22Rv1 (cell line): ENCODE measurements around the gene PLA2G4D.

Experiments used
- H3K27ac ChIP-seq: fragments of 450-650 bp; 2 replicates; pipeline ENCODE4 v1.5.1; 2017
- ZFX ChIP-seq: fragments of 450-650 bp; IDR thresholded peaks from 2 replicates; pipeline ENCODE4 v1.6.1; 2017; ENCODE audit warnings: antibody characterized with exemption, borderline replicate concordance
- TF ChIP-seq, protein P1 (sequence below): fragments of 450-650 bp; IDR thresholded peaks from 2 replicates; pipeline ENCODE4 v1.5.1; 2017; ENCODE audit warnings: mild to moderate bottlenecking

The PLA2G4D gene

DNA sequence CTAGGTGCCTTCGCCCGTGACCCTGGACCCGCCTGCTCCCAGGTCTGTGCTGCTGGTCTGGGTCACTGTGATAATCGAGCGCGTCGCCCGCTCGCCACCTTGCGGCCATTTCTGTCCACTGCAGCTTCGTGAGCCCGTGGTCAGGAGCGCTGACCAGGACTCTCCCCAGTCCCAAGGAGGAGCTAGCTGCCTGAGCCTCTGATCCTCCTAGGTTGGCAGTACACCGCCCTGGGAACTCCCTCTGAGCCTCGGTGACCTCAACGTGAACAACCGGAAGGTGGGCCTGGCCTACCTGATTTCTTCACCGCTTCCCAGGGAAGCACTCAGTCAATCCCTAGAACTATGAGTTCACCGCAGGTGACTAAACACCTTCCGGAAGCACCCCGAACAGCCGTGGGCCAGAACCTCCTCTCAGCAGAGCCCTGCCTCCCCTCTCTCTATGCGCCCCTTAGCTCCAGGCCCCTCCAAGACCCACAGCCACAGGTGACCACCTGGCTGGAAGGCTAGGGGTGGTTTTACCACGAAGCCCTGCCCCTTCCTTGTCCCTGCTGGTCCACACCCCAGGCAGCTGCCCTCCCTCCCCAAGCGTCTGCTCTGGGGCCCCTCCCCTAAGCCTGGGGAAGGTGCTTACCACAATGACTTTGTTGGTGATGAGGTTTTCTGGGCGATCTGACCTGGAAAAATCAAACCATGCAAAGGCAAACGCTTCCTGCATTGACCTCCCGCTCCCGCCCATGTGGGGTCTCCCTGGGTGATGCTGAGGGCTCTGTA is 9.7 kb downstream of the PLA2G4D start:
- TF ChIP-seq ZFX, result no peak
- TF ChIP-seq, protein P1, sequence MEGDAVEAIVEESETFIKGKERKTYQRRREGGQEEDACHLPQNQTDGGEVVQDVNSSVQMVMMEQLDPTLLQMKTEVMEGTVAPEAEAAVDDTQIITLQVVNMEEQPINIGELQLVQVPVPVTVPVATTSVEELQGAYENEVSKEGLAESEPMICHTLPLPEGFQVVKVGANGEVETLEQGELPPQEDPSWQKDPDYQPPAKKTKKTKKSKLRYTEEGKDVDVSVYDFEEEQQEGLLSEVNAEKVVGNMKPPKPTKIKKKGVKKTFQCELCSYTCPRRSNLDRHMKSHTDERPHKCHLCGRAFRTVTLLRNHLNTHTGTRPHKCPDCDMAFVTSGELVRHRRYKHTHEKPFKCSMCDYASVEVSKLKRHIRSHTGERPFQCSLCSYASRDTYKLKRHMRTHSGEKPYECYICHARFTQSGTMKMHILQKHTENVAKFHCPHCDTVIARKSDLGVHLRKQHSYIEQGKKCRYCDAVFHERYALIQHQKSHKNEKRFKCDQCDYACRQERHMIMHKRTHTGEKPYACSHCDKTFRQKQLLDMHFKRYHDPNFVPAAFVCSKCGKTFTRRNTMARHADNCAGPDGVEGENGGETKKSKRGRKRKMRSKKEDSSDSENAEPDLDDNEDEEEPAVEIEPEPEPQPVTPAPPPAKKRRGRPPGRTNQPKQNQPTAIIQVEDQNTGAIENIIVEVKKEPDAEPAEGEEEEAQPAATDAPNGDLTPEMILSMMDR, result peak; percentile 97
- H3K27ac ChIP-seq, result no peak overlapping the region

- no peak overlapping the region for H3K27ac ChIP-seq
- no peak for TF ChIP-seq ZFX
- TF ChIP-seq, protein P1, result no peak
These were observed 10.4 kb downstream of the PLA2G4D start for GRCh38 chr15:42083916-42084315.

DNA sequence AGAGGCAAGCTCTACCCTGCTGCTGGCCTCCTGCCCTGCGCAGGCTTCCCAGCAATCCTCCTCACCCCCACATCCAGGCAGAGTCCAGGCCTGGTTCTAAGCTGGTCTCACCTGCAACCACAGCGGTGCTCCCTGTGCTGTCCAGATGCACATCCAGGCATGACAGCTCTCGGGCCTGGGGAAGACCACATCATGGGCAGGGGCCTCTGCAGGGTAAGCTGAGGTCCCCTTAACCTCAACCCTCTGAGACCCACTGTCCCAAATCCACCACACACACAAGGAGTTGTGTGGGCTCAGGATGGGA is 10.8 kb downstream of the PLA2G4D start:
- TF ChIP-seq, protein P1, result no peak
- no peak for TF ChIP-seq ZFX

GRCh38 chr15:42082823-42083604 is 11.3 kb downstream of the PLA2G4D start:
- H3K27ac ChIP-seq, result no peak overlapping the region
- TF ChIP-seq, protein P1, result no peak
- no peak for TF ChIP-seq ZFX

More for the DNA sequence above, 10.8 kb downstream of the PLA2G4D start:
- H3K27ac ChIP-seq, result no peak overlapping the region

DNA sequence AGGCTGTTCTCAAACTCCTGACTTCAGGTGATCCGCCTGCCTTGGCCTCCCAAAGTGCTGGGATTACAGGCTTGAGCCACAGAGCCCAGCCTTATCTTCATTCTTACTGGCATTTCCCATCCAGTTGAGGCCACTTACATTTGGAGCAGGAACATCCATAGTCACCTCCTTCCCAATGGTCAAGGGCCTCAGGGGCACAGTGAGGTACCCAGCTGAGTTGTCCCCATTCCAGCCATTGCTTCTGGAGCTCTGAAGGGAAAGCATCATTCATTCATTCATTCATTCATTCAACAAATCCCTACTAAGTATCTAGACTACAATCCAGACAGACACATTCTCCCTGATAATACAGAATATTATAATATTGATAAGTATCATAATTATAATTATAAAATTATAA is 12.2 kb downstream of the PLA2G4D start:
- no peak overlapping the region for H3K27ac ChIP-seq
- TF ChIP-seq ZFX, result no peak
- TF ChIP-seq, protein P1, result no peak

- no peak for TF ChIP-seq ZFX
- H3K27ac ChIP-seq, result no peak overlapping the region
These were observed 13.2 kb downstream of the PLA2G4D start for GRCh38 chr15:42080919-42081830.

DNA sequence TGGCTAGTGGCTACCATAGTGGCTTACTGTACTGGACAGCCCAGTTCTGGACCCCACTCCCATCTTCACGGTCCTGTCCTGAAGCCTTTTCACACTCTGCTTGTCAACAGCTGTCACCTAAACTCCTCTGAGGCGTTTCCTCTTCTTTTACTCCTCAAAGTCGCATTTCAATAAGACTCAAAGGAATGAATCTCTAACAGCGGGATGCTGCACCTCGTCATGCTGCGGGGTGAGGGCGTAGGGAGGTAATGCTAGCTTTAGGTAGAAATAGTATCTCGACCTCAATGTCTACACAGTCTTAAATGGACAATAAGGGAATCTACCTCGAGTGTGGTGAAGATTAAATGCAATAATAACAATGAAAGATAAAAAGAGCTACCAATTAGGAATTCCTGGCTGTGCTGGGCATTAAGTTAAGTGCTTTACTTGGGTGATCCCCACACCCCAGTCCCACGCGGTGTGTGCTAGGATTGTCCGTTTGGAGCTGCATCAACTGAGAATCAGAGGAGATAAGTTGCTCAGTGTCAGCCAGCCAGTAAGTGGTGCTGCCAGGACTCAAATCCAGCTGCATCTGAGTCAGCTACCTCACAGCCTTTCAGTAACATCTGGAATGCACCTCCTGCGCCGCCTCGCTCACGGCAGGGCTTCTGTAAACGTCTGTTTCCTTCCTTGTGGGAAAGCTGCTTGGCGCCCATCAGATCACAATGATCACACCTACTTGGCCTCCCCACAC is 14.0 kb downstream of the PLA2G4D start:
- TF ChIP-seq, protein P1, result no peak
- no peak for TF ChIP-seq ZFX
- no peak overlapping the region for H3K27ac ChIP-seq
